SKM-1 (cell line): ENCODE results near the gene S100A4.
"Not testable (repeated sequence)": the region's sequence is repeated elsewhere in the genome, so short reads cannot be mapped to it uniquely, and the experiment has no call there.

ENCODE experiments used
- DNase-seq: peaks from one replicate; lab custom pipeline; 2025; ENCODE audit not compliant: unreplicated experiment; lab: John Stamatoyannopoulos, UW

The S100A4 gene

GRCh38 chr1:153534925-153535241 is 10.7 kb downstream of the S100A4 start:
- DNase-seq: no peak

DNA sequence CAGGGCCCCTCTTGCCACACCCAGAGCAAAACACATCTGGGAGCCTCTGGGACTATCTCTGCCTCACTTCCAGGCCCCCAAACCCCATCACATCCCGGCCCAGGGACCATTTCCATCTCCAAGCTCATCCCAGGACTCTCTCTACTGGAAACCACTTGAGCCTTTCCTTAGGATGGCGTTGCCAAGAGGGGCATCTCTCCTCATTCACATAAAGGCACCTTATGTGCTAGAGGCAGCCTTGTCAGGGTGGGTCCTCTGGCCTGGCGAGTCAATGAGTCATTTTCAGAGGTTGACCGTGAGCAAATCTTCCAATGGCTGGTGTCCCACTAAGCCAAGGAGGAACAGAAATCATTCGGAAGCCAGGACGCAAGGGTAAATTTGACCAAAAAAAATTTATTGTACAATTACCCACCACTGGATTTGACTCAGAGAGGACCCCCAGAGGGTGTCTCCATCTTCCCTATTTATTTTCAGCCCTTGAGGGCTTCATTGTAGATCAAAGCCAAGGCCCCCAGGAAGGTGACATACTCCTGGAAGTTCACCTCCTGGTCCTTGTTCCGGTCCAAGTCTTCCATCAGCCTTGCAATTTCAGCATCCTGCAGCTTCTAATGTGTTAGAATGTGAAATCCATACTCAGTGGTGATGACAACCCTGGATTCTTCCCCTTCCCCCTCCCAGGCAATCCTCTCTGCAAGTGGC is 11.2 kb downstream of the S100A4 start:
- DNase-seq: no peak

DNA sequence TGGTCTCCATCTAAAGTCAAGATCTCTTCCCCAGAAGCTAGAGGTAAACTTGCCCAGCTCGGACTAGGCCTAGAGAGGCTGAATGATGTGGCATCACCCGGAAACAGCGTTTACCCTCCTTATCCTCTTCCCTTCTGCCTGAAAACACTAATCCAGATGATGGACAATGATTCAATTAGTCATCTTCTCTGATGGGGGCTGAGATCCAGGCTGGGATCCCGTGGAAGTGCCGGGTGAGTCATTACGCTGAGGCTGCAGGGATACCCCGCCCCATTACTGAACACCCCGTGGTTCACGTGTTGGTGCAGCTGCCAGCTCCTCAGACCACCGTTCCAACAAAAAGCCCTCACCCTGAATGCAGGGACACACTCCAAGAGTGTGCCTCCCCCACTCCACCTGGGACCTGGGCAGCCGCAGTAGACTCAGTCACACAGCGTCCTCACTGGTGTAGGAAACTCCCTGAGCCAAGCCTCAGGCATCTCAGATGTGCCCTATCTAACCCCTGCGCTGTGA is 11.9 kb downstream of the S100A4 start:
- no peak for DNase-seq

GRCh38 chr1:153532769-153533599 is 12.6 kb downstream of the S100A4 start:
- DNase-seq: peak; percentile 89

DNA sequence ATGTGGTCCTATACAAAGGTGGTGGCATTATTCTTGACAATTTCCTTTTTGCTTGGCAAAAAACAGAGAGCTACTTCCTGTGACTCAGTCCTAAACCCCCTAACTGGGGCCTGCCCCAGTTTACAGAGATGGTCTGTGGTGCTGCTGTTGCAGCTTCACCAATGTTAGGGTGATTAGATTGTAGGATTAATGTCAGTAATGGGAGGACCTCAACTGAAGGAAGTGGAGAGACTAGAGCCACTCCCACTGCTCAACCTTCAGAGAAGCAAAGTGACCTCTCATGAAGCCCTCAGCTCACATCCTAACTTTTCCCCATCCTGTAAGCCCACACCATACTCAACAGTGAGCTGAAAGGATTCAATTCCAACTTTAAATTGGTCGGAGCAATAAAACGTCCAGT is 13.4 kb downstream of the S100A4 start:
- DNase-seq: no peak

DNA sequence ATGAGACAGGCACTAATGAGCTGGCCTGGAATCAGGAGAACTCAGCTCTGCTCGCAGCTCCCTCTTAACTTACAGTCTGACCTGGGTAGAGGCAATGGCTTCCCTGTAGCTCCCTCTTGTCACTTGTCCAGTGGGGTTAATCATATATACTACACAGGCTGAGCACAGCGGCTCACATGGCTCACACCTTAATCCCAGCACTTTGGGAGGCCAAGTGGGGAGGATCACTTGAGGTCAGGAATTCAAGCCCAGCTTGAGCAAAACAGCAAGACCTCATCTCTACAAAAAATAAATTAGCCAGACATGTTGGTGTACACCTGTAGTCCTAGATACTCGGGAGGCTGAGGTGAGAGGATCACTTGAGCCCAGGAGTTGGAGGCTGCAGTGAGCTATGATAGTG is 14.0 kb downstream of the S100A4 start:
- no peak for DNase-seq

- DNase-seq: no peak
Observed at GRCh38 chr1:153527683-153528040, 17.9 kb downstream of the S100A4 start.

DNA sequence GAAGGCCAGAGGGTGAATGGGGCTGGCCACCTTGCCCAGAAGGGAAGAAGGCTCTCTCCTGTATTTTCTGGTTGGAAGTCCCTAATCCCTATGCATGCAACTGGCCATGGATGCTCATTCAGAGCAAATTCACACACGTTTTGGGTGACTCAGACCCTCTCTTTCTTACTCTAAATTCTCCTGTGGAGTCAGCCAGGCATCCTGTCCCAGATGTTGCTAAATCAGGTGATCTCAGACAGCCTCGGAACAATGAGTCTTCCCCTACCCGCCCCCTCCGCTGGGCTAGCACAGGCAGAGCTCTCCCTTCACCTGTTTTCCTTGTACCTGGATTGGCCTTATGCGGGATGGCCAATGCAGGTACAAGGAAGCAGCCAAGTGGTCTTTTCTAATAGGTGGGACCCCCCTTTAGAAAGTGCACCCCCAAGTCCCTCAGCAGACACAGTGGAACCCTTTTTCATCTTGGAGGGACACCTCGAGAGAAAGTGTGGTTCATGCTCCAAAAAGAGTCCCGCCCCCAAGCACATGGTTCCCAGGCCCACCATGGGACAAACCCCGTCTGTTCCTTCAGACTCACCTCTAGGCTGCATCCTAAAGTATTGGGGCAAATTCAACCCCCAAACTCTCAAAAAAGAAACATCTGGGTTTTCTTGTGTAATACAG is 18.5 kb downstream of the S100A4 start:
- no peak for DNase-seq

GRCh38 chr1:153526132-153526543 is 19.5 kb downstream of the S100A4 start:
- DNase-seq: no peak

GRCh38 chr1:153525088-153525728 is 20.4 kb downstream of the S100A4 start:
- no peak for DNase-seq

- DNase-seq: not testable (repeated sequence)
Observed at GRCh38 chr1:153522353-153523048, 23.1 kb downstream of the S100A4 start.

DNA sequence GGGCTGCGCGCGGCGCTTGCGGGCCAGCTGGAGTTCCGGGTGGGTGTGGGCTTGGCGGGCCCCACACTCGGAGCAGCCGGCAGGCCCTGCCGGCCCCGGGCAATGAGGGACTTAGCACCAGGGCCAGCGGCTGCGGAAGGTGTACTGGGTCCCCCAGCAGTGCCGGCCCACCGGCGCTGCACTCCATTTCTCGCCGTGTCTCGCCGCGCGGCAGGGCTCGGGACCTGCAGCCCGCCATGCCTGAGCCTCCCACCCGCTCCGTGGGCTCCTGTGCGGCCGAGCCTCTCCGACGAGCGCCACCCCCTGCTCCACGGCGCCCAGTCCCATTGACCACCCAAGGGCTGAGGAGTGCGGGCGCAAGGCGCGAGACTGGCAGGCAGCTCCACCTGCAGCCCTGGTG is 23.8 kb downstream of the S100A4 start:
- not testable (repeated sequence) for DNase-seq

- DNase-seq: no peak
Observed at GRCh38 chr1:153520818-153521476, 24.7 kb downstream of the S100A4 start.

- not testable (repeated sequence) for DNase-seq
Observed at GRCh38 chr1:153520137-153520691, 25.4 kb downstream of the S100A4 start.

DNA sequence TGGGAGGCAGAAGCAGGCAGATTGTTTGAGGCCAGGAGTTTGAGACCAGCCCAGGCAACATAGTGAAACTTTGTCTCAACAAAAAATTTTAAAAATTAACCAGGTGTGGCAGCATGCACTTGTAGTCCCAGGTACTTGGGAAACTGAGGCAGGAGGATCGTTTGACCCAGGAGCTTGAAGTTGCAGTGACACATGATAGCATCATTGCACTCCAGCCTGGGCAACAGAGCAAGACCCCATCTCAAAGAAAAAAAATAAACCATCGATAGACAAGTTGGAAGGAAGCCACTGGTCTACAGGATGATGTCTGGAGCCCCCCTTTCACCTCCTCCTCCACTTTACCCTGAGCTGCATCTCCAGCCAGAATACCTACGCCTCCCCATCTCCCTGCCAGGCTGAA is 26.4 kb downstream of the S100A4 start:
- no peak for DNase-seq

GRCh38 chr1:153515504-153516394 is 29.9 kb downstream of the S100A4 start:
- peak; percentile 93 for DNase-seq

- no peak for DNase-seq
Observed at GRCh38 chr1:153513666-153514065, 31.9 kb downstream of the S100A4 start.

DNA sequence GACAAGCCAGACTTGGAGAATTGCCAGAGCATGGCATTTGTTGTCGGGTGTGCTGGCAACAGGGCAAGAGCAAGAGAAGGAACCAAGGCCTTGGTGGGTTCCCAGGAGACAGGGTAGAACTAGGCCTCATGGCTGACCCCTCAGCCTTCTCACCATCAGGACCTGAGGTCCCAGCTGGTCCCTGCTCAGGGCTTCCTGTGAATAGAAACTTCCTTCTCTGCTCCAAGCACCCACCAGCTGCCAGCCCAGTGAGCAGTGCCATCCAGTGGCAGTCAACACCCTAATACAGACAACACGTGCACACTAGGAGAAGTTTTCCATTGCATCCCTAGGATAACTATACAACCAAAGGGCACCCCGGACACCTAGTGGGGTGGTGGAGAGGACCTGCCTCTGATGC is 32.6 kb downstream of the S100A4 start:
- DNase-seq: no peak

GRCh38 chr1:153510984-153511410 is 34.6 kb downstream of the S100A4 start:
- peak; percentile 63 for DNase-seq
